Urinary bladder (tissue), 4 donors: ENCODE measurements around the gene SKIDA1. TPM values are rescaled to one million over a fixed set of nuclear protein-coding genes. Genes with fewer than 3 reads are reported as not detected.

Experiments
- DNase-seq: peaks from one replicate; pipeline ENCODE4 v3.0.0-alpha.2; 2015; ENCODE audit errors: extremely low spot score
- H3K27ac ChIP-seq: one replicate; pipeline ENCODE4 v1.5.1; 2013; ENCODE audit warnings: low read depth, mild to moderate bottlenecking, moderate library complexity
- H3K36me3 ChIP-seq: one replicate; pipeline ENCODE4 v1.6.1; 2013; ENCODE audit warnings: mild to moderate bottlenecking, moderate library complexity; ENCODE audit not compliant: insufficient read depth
- H3K4me1 ChIP-seq: one replicate; pipeline ENCODE4 v1.6.1; 2013; ENCODE audit warnings: mild to moderate bottlenecking, moderate library complexity; ENCODE audit not compliant: insufficient read depth
- H3K4me3 ChIP-seq: one replicate; pipeline ENCODE4 v1.5.1; 2013; ENCODE audit warnings: low read depth, low read length
- WGBS: extraction: QIAGEN DNeasy Blood & Tissue Kit; methylation state at CpG from one replicate; pipeline ENCODE4 v1.1.7; 2013; 5-methylcytosine and 5-hydroxymethylcytosine counted together
- polyA plus RNA-seq: library from polyadenylated mRNA; stranded (reverse); fragments of 200-250 nt; gene quantifications from one replicate; pipeline ENCODE4 v1.2.3, GENCODE V29; 2013
- small RNA-seq: library from RNA; depleted of rRNA; stranded (forward); fragments of <200 nt; gene quantifications from one replicate; pipeline ENCODE3, GENCODE V24; 2014
- total RNA-seq: library from RNA; depleted of rRNA; stranded (reverse); fragments of >200 nt; gene quantifications from one replicate; pipeline ENCODE4 v1.2.3, GENCODE V29; 2014
- donor health status: healthy with polysubstance abuse.
- donor health status: healthy.

SKIDA1 gene
- total and polyA plus RNA-seq, 2 donors: 0.61 to 5.0 TPM

- H3K4me1 ChIP-seq: no peaks in the 10 kb centered on the region
- WGBS: 90% methylated on average over 2 of the region's 2 CpGs
- no peaks in the 10 kb centered on the region for H3K36me3 ChIP-seq
- H3K27ac ChIP-seq: no peak overlapping the region
- no peak overlapping the region for H3K4me3 ChIP-seq
- no peak for DNase-seq
These were observed 44.1 kb downstream of the SKIDA1 start for GRCh38 chr10:21481407-21481806.

- H3K4me3 ChIP-seq: no peak overlapping the region
- DNase-seq: no peak
- H3K4me1 ChIP-seq: no peaks in the 10 kb centered on the region
- H3K27ac ChIP-seq: no peak overlapping the region
- no peaks in the 10 kb centered on the region for H3K36me3 ChIP-seq
- 70% methylated on average over 6 of the region's 6 CpGs for WGBS
These were observed 45.7 kb downstream of the SKIDA1 start for GRCh38 chr10:21479570-21480315.

- Histone ChIP-seq H3K4me1 (no peaks in the 10 kb centered on the region), H3K27ac (no peak overlapping the region), H3K36me3 (no peaks in the 10 kb centered on the region), H3K4me3 (no peak overlapping the region)
- WGBS: 66% methylated on average over 5 of the region's 5 CpGs
- no peak for DNase-seq
These were observed 50.1 kb downstream of the SKIDA1 start for GRCh38 chr10:21475393-21475792.

GRCh38 chr10:21473541-21473940, 51.9 kb downstream of the SKIDA1 start:
- no peak overlapping the region for H3K4me3 ChIP-seq
- no peaks in the 10 kb centered on the region for H3K36me3 ChIP-seq
- DNase-seq: no peak
- 90% methylated on average over 10 of the region's 10 CpGs for WGBS
- no peaks in the 10 kb centered on the region for H3K4me1 ChIP-seq
- no peak overlapping the region for H3K27ac ChIP-seq

- H3K36me3 ChIP-seq: no peaks in the 10 kb centered on the region
- no peak overlapping the region for H3K27ac ChIP-seq
- H3K4me1 ChIP-seq: no peaks in the 10 kb centered on the region
- 50% methylated on average over 4 of the region's 4 CpGs for WGBS
- no peak overlapping the region for H3K4me3 ChIP-seq
- no peak for DNase-seq
These were observed 52.3 kb downstream of the SKIDA1 start for GRCh38 chr10:21473135-21473534.

GRCh38 chr10:21468086-21468485, 57.4 kb downstream of the SKIDA1 start:
- 96% methylated on average over 3 of the region's 3 CpGs for WGBS
- DNase-seq: no peak

GRCh38 chr10:21467633-21468032, 57.8 kb downstream of the SKIDA1 start:
- no peaks in the 10 kb centered on the region for H3K4me1 ChIP-seq
- no peak for DNase-seq
- H3K4me3 ChIP-seq: no peak overlapping the region
- no peaks in the 10 kb centered on the region for H3K36me3 ChIP-seq
- WGBS: 94% methylated on average over 1 of the region's 1 CpG
- H3K27ac ChIP-seq: no peak overlapping the region

More at GRCh38 chr10:21468086-21468485, 57.4 kb downstream of the SKIDA1 start:
- Histone ChIP-seq H3K27ac (no peak overlapping the region), H3K36me3 (no peaks in the 10 kb centered on the region), H3K4me1 (no peaks in the 10 kb centered on the region), H3K4me3 (no peak overlapping the region)

- Histone ChIP-seq H3K27ac (no peak overlapping the region), H3K4me1 (no peaks in the 10 kb centered on the region), H3K4me3 (no peak overlapping the region), H3K36me3 (no peaks in the 10 kb centered on the region)
- no peak for DNase-seq
- WGBS: 89% methylated on average over 7 of the region's 7 CpGs
These were observed 61.3 kb downstream of the SKIDA1 start for GRCh38 chr10:21464134-21464533.

Small RNA genes lying within 50 kb of the gene (small RNA-seq; reads per million reads assigned to genes)
- gene MIR1915 (not detected), gene RF00019 (not detected), gene RNU6-306P (not detected)

Other genes with a start within 250 kb of the SKIDA1 start
- gene MLLT10, start 8.6 kb upstream of the SKIDA1 start, total RNA-seq: 109 TPM
- 36.6 TPM for gene MLLT10, start 8.6 kb upstream of the SKIDA1 start, polyA plus RNA-seq